Dendritic cell treated with granulocyte-macrophage colony-stimulating factor and Interleukin-4, amounts not matched to agents 40 ng/mL and 50 ng/mL, for 4 days (primary cell): ENCODE data around the gene FUT8.

Experiments
- H3K27ac Mint-ChIP-seq: one replicate; pipeline ENCODE4 v1.8.0; 2022; ENCODE audit warnings: mild to moderate bottlenecking, mixed read lengths
- H3K27me3 Mint-ChIP-seq: one replicate; pipeline ENCODE4 v1.8.0; 2022; ENCODE audit warnings: mild to moderate bottlenecking, mixed read lengths
- H3K36me3 Mint-ChIP-seq: one replicate; pipeline ENCODE4 v1.8.0; 2022; ENCODE audit warnings: low read depth, mixed read lengths
- H3K4me1 Mint-ChIP-seq: one replicate; pipeline ENCODE4 v1.8.0; 2022; ENCODE audit warnings: low read depth, mixed read lengths
- H3K4me3 Mint-ChIP-seq: one replicate; pipeline ENCODE4 v1.8.0; 2022; ENCODE audit warnings: mild to moderate bottlenecking, moderate library complexity, mixed read lengths
- H3K9me3 Mint-ChIP-seq: one replicate; pipeline ENCODE4 v1.8.0; 2022; ENCODE audit warnings: mixed read lengths
- intact Hi-C: fragments of 100-400 bp; cut with micrococcal nuclease; formaldehyde crosslinking; loops from one replicate; pipeline ENCODE4 v1.15.0; 2022

Gene FUT8

DNA sequence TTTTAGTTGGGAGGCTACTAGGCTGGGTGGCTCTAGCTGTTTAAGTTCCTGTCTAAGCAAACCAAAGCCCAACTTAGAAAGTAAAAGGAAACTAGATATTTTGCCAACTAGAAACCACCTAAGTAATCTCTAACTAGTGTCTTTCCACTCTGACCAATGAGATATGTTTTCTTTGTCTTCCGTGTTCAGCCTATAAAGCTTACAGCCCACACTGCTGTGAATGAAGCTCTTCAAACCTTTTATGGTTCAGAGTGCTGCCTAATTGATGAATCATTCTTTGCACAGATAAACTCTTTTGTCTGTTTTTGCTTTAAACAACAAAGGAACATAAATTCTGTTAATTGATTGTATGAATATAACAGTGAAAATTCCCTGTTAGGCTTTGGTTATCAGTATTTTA, 66.1 kb downstream of the FUT8 start:
- no peaks in the 10 kb centered on the region for H3K9me3 Mint-ChIP-seq
- H3K4me3 Mint-ChIP-seq, result no peak overlapping the region
- no peaks in the 10 kb centered on the region for H3K27me3 Mint-ChIP-seq
- intact Hi-C loops, result no loop called here
- peaks cover 6% of the 10 kb centered on the region for H3K4me1 Mint-ChIP-seq
- no peaks in the 10 kb centered on the region for H3K36me3 Mint-ChIP-seq
- no peak overlapping the region for H3K27ac Mint-ChIP-seq

DNA sequence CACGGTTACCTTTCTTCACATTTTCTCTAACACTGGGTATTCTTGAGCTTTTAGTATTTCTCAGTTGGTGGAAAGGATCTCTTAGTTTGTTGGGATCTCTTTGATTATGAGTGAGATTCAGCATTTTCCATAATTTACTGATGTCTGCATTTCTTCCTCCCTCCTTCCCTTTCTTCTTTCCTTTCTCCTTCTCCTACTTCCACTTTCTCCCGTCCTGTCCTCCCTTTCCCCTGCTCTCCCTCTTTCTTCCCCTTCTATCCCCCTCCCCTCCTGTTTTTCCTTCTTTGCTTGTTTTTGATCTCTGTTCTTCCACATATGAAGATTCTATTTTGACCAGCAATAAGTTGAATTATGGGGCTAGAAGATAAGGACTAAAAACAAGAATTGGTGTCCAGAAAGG, 66.9 kb downstream of the FUT8 start:
- Mint-ChIP-seq H3K27ac (no peak overlapping the region), H3K4me3 (no peak overlapping the region), H3K36me3 (no peaks in the 10 kb centered on the region), H3K27me3 (no peaks in the 10 kb centered on the region), H3K4me1 (peaks cover 6% of the 10 kb centered on the region), H3K9me3 (no peaks in the 10 kb centered on the region)
- intact Hi-C loops, result no loop called here

DNA sequence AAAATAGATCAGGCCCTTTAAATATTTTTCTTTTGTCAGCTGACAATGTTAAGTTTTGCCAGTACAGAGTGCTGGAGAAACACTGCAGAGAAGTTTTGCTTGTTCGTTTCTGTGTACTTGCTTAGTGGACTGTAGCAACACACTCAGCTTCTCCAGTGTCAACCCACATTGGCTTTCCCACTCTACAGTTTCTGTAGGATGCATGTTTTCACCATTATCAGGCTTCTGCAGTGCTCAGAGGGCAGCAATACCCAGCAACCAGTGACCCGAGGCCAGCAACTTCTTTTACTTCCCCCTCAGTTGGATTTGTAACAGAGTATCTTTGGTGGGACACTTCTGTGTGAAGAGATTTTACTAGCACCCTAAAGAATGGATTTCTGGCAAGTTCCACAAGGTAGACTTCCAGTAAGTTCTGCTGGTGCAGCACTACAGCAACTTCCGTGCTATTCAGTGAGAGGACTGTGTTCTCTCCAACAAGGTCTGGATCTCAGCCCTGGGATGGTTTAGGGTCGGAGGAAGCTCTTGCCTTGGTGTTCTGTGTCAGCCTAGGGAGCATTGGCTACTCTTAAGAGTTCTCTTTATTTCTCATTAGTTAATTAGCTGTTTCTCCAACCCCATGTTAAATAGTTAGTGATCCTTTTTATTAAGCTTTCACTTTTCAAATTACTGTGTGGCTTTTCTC, 70.4 kb downstream of the FUT8 start:
- Mint-ChIP-seq H3K36me3 (no peaks in the 10 kb centered on the region), H3K4me3 (no peak overlapping the region), H3K27me3 (no peaks in the 10 kb centered on the region), H3K4me1 (peaks cover 6% of the 10 kb centered on the region), H3K9me3 (no peaks in the 10 kb centered on the region), H3K27ac (no peak overlapping the region)
- intact Hi-C loops, result no loop called here

DNA sequence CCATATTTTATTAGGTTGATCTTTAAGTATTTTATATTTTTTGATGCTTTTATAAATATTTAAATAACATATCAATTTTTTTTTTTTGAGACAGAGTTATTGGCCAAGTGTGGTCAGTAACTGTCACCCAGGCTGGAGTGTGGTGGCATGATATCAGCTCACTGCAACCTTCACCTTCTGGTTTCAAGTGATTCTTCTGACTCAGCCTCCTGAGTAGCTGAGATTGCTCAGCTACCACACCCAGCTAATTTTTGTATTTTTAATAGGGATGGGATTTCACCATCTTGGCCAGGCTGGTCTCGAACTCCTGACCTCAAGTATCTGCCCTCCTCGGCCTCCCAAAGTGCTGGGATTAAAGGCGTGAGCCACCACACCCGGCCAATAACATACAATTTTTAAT, 71.1 kb downstream of the FUT8 start:
- peaks cover 6% of the 10 kb centered on the region for H3K4me1 Mint-ChIP-seq

DNA sequence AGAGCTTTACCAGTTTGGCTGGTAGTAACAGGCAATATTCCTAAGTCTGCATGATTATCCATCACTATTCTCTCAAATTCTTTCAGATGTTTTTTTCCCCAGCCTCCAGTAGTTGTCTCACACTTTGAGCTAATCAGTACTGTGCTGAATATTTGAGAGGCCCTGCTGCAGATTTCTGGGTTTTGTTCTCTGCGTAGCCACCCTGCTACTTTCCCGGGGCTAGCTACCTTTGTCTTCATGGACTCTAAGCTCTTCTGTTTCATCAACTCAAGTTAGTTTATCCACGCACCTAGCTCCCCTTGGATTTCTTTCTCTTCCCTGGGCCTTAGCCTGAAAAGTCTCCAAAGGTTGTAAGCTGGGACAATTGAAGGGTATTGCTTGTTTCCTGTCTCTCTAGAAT, 73.0 kb downstream of the FUT8 start:
- Mint-ChIP-seq H3K4me3 (no peak overlapping the region), H3K9me3 (no peaks in the 10 kb centered on the region), H3K27me3 (no peaks in the 10 kb centered on the region), H3K4me1 (no peaks in the 10 kb centered on the region), H3K36me3 (no peaks in the 10 kb centered on the region), H3K27ac (no peak overlapping the region)
- intact Hi-C loops, result no loop called here

More for the DNA sequence above, 71.1 kb downstream of the FUT8 start:
- H3K36me3 Mint-ChIP-seq, result no peaks in the 10 kb centered on the region
- H3K9me3 Mint-ChIP-seq, result no peaks in the 10 kb centered on the region
- intact Hi-C loops, result no loop called here
- no peak overlapping the region for H3K4me3 Mint-ChIP-seq
- no peak overlapping the region for H3K27ac Mint-ChIP-seq
- no peaks in the 10 kb centered on the region for H3K27me3 Mint-ChIP-seq

DNA sequence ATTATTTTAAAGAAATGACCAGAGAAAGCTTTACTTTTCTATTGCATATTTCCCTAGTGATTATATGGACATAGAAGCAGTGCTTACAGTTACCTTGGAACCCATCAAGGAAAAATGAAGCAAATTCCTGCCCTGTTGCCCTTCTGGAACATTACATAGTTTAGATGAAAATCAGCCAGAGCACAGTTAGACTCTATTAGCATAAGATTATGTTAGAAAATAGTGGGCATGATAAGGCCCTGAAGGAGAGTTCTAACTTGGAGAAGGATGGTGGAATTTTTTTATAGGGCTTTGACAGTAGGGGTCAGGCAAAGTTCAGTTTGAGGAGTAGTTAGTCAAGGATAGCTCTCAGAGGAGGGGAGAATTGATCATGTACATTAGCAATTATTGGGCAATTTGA, 74.3 kb downstream of the FUT8 start:
- no peaks in the 10 kb centered on the region for H3K9me3 Mint-ChIP-seq
- no peak overlapping the region for H3K27ac Mint-ChIP-seq
- no peaks in the 10 kb centered on the region for H3K4me1 Mint-ChIP-seq

DNA sequence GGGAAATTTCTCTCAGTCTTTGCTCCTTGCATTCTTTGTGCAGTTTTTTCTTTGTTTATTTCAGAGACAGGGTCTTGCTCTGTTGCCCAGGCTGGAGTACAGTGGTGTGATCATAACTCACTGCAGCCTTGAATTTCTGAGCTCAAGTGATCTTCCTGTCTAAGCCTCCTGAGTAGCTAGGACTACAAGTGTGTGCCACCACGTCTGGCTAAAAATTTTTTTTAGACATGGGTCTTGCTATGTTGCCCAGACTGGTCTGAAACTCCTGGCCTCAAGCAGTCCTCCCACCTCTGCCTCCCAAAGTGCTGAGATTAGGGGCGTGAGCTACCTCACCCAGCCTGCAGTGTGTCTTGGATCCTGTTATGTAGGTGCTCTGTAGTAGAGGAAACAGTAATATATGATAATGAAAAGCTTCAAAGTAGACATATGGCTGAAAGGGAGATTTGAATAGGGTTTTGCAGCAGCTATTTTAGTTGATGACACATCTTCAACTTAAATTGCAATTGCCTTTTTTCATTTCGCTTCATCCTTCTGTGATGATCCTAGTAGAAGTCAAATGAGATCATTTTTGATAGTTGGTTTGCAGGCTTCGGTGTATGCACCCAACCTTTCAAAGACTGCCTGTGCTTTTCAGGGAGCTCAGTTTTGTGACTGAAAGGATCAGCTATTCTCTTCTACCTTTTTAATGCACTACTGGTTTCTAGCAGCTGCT, 75.4 kb downstream of the FUT8 start:
- H3K4me3 Mint-ChIP-seq, result no peak overlapping the region
- no peak overlapping the region for H3K27ac Mint-ChIP-seq
- no peaks in the 10 kb centered on the region for H3K27me3 Mint-ChIP-seq
- H3K9me3 Mint-ChIP-seq, result peaks cover 10% of the 10 kb centered on the region
- H3K4me1 Mint-ChIP-seq, result peaks cover 5% of the 10 kb centered on the region
- no peaks in the 10 kb centered on the region for H3K36me3 Mint-ChIP-seq
- intact Hi-C loops, result no loop called here

More for the DNA sequence above, 74.3 kb downstream of the FUT8 start:
- no peak overlapping the region for H3K4me3 Mint-ChIP-seq
- H3K27me3 Mint-ChIP-seq, result no peaks in the 10 kb centered on the region
- intact Hi-C loops, result no loop called here
- no peaks in the 10 kb centered on the region for H3K36me3 Mint-ChIP-seq

DNA sequence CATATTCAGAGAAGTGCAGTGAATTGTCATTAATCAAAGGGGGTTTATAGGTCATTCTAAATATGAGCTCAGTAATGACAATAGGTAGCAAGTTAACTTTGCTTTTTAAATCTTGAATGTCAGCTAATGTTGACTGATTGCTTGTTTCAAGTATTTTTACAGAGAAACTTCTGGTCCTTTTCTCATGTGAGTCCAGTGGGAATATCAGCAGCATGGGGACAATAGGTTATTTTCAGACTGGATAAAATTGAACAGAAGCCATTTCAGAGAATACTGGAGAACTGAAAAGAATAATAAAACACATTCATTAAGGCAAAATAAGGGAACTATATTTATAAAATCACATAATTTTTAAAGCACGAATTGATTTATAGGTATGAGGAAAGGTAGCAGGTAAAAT, 78.7 kb downstream of the FUT8 start:
- H3K27me3 Mint-ChIP-seq, result no peaks in the 10 kb centered on the region
- H3K9me3 Mint-ChIP-seq, result peaks cover 21% of the 10 kb centered on the region
- peaks cover 5% of the 10 kb centered on the region for H3K4me1 Mint-ChIP-seq
- H3K36me3 Mint-ChIP-seq, result no peaks in the 10 kb centered on the region
- intact Hi-C loops, result no loop called here
- H3K4me3 Mint-ChIP-seq, result no peak overlapping the region
- H3K27ac Mint-ChIP-seq, result no peak overlapping the region

DNA sequence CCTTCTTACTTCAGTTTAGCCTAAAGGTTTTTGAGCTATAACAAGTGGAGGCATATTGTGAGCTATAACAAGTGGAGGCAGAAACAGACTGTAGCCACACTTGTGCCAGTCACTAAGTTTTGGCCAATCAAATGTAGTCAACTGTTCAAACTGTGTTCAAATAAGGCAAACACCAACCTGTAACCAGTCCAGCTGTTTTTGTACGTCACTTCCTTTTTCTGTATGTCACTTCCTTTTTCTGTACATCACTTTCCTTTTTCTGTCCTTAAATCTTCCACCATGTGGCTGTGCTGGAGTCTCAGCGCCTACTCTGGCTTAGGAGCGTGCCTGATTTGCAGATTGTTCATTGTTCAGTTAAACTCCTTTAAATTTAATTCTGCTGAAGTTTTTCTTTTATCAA, 79.7 kb downstream of the FUT8 start:
- H3K9me3 Mint-ChIP-seq, result peaks cover 27% of the 10 kb centered on the region
- H3K27ac Mint-ChIP-seq, result no peak overlapping the region
- no peak overlapping the region for H3K4me3 Mint-ChIP-seq
- H3K36me3 Mint-ChIP-seq, result no peaks in the 10 kb centered on the region
- intact Hi-C loops, result no loop called here
- peaks cover 5% of the 10 kb centered on the region for H3K4me1 Mint-ChIP-seq
- H3K27me3 Mint-ChIP-seq, result no peaks in the 10 kb centered on the region

DNA sequence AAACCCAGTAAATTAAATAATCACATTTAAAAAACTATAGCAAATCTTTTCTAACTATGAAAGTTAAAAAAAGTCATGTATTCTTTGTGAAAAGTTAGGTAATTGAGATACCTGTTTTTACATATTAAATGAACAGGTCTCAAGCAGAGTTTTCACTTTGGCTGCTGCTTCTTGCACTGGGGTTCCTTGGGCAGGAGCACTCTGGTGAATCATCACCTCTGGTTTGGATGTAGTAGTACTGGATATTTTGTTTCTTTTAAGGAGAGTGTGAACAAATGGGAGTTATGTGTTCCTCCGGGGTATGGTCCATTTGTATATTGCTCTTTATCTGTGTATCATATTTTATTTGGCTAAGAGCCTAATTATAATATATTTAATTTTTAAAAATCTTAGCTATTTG, 82.7 kb downstream of the FUT8 start:
- no peaks in the 10 kb centered on the region for H3K27me3 Mint-ChIP-seq
- intact Hi-C loops, result no loop called here
- H3K4me3 Mint-ChIP-seq, result no peak overlapping the region
- no peak overlapping the region for H3K27ac Mint-ChIP-seq
- H3K9me3 Mint-ChIP-seq, result peaks cover 27% of the 10 kb centered on the region
- H3K4me1 Mint-ChIP-seq, result peaks cover 5% of the 10 kb centered on the region
- no peaks in the 10 kb centered on the region for H3K36me3 Mint-ChIP-seq

DNA sequence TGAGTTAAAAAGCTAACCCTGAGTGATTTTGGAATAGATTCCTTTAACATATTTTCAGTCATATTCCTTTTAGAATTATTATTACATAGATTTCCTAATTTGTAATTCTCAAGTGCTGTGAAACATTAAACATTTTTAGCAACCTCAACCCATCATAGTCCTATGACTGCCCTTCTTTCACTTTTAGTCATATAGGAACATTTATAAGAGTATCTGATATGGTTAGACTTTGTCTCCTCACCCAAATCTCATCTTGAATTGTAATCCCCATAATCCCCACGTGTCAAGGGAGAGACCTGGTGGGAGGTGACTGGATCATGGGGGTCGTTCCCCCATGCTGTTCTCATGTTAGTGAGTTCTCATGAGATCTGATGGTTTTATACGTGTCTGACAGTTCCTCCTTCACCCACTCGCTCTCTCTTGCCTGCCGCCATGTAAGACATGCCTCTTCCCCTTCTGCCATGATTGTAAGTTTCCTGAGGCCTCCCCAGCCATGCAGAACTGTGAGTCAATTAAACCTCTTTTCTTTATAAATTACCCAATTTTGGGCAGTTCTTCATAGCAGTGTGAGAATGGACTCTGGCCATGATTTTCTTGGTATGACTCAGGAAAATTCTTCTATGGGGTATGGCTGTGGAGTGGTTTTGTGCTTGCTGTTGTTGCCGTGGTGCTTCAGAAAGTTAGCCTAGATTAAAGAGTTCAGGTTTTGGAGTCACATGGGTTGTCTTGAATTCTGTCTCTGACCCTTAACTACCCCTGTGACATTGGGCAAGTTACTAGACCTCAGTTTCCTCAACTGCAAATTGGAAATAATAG, 83.9 kb downstream of the FUT8 start:
- Mint-ChIP-seq H3K27ac (no peak overlapping the region), H3K4me1 (peaks cover 5% of the 10 kb centered on the region), H3K4me3 (no peak overlapping the region)

DNA sequence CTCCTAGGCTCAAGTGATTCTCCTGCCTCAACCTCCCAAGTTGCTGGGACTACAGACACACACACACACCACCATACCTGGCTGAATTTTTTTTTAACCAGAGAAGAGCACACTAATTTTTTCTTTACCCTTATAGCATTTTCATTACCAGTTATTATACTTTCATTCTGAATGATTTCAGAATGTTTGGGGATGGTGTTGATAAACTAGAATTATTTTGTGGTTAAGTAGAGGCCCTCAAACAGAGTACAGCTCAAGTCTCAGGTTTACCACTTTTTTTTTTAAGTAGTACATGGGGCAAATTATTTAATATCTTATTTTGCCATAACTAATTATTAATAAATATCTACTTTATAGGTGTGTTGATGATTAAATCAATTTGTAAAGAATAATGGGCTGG, 86.6 kb downstream of the FUT8 start:
- Mint-ChIP-seq H3K9me3 (peaks cover 17% of the 10 kb centered on the region), H3K36me3 (no peaks in the 10 kb centered on the region), H3K27ac (no peak overlapping the region), H3K4me1 (no peaks in the 10 kb centered on the region), H3K4me3 (no peak overlapping the region), H3K27me3 (no peaks in the 10 kb centered on the region)
- intact Hi-C loops, result no loop called here

More for the DNA sequence above, 83.9 kb downstream of the FUT8 start:
- no peaks in the 10 kb centered on the region for H3K27me3 Mint-ChIP-seq
- H3K36me3 Mint-ChIP-seq, result no peaks in the 10 kb centered on the region
- H3K9me3 Mint-ChIP-seq, result peaks cover 27% of the 10 kb centered on the region
- intact Hi-C loops, result no loop called here

DNA sequence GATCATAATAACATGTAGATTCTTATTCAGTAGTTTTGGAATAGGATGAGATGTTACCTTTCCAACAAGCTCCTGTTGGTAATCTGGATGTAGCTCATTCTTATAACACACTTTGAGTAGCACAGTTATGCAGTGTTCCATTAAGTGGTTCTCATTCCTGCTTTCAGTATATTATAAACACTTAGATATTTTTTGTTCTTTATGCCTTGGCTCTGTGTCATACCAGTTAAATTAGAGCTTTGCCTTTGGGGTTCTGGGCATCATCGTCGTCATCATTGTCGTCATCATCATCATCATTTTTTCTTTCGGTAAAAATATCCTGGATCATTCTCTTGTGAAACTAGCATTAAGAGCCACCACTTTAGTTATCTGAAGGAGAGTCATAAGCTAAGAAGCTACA, 87.5 kb downstream of the FUT8 start:
- intact Hi-C loops, result no loop called here
- peaks cover 17% of the 10 kb centered on the region for H3K9me3 Mint-ChIP-seq
- H3K4me3 Mint-ChIP-seq, result no peak overlapping the region
- H3K27me3 Mint-ChIP-seq, result no peaks in the 10 kb centered on the region
- no peaks in the 10 kb centered on the region for H3K36me3 Mint-ChIP-seq
- H3K4me1 Mint-ChIP-seq, result no peaks in the 10 kb centered on the region
- no peak overlapping the region for H3K27ac Mint-ChIP-seq

DNA sequence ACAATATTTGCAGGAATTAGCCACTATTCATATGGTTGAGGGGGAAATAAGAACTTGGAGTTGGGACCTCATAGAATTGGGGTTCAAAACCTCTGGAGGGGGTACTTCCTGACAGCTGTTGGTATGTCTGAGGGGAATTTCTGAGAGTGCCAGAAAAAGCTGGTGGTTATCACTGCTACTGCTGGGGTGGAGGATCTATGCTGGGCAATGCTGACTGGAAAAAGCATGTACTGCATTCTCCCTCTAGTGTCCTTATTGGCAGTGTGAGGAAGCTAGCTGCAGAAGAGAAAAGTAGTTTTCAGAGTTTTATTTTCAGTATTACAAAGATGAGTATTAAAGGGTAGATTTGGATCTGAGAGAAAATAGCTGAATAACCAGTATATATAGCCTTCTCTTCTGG, 88.8 kb downstream of the FUT8 start:
- H3K4me1 Mint-ChIP-seq, result no peaks in the 10 kb centered on the region
- peaks cover 6% of the 10 kb centered on the region for H3K9me3 Mint-ChIP-seq
- intact Hi-C loops, result no loop called here

More for the DNA sequence above, 88.8 kb downstream of the FUT8 start:
- Mint-ChIP-seq H3K27me3 (no peaks in the 10 kb centered on the region), H3K4me3 (no peak overlapping the region), H3K27ac (no peak overlapping the region), H3K36me3 (no peaks in the 10 kb centered on the region)
